Myocyte (in vitro differentiated cells): ENCODE measurements around the gene TCAF1. TPM values are rescaled to one million over a fixed set of nuclear protein-coding genes. Genes with fewer than 3 reads are reported as not detected.

Source experiments
- total RNA-seq: library from RNA; depleted of rRNA; stranded (reverse); fragments of >200 nt; gene quantifications from 2 replicates; pipeline ENCODE4 v1.2.3, GENCODE V29; 2014

The TCAF1 gene
- total RNA-seq, 1 donor from 2014 or later = 96.8 TPM

Other genes starting within 250 kb of the TCAF1 start
- gene CTAGE6, start 144.5 kb downstream of the TCAF1 start, total RNA-seq = 0.08 and 0.21 TPM in 2 replicates
- not detected in 2 replicates for gene OR2F2, start 33.1 kb upstream of the TCAF1 start, total RNA-seq
- gene OR2F1, start 52.7 kb upstream of the TCAF1 start, total RNA-seq = not detected in 2 replicates
- 0.03 TPM in 1 of 2 replicates, not detected in the other for gene OR6B1, start 98.1 kb upstream of the TCAF1 start, total RNA-seq
- not detected in 2 replicates for gene OR2A5, start 146.8 kb upstream of the TCAF1 start, total RNA-seq
- gene OR2A25, start 167.6 kb upstream of the TCAF1 start, total RNA-seq = not detected in 2 replicates
- gene OR2A12, start 184.1 kb upstream of the TCAF1 start, total RNA-seq = not detected in 2 replicates
- gene OR2A2, start 207.4 kb upstream of the TCAF1 start, total RNA-seq = not detected in 2 replicates
- gene OR2A14, start 221.0 kb upstream of the TCAF1 start, total RNA-seq = not detected in 2 replicates